Esophagus muscularis mucosa (tissue), 4 donors: ENCODE measurements around the gene SMPD3.

Source experiments
- EP300 ChIP-seq: sonication (generic); formaldehyde crosslinking; IDR thresholded peaks from one replicate; pipeline ENCODE4 v1.6.1; 2017; ENCODE audit warnings: antibody characterized with exemption
- POLR2AphosphoS5 ChIP-seq, 2 donors: sonication (generic); formaldehyde crosslinking; IDR thresholded peaks; one replicate each; pipeline ENCODE4 v1.6.1; 2017; ENCODE audit warnings: antibody characterized with exemption in 2 of 2
- TF ChIP-seq, protein P1 (sequence below), 3 experiments: fragments of 200-600 bp in 2 of 3; fragments of 450-650 bp in 1 of 3; sonication (generic) in 2 of 3; IDR thresholded peaks; one replicate each; pipeline ENCODE4 v1.5.1; 2017 to 2019; ENCODE audit warnings: antibody characterized with exemption in 3 of 3, mild to moderate bottlenecking in 2 of 3, moderate library complexity in 1 of 3

GRCh38 chr16:68400083-68400923 lies 48.0 kb downstream of the SMPD3 start:
- TF ChIP-seq, protein P1, sequence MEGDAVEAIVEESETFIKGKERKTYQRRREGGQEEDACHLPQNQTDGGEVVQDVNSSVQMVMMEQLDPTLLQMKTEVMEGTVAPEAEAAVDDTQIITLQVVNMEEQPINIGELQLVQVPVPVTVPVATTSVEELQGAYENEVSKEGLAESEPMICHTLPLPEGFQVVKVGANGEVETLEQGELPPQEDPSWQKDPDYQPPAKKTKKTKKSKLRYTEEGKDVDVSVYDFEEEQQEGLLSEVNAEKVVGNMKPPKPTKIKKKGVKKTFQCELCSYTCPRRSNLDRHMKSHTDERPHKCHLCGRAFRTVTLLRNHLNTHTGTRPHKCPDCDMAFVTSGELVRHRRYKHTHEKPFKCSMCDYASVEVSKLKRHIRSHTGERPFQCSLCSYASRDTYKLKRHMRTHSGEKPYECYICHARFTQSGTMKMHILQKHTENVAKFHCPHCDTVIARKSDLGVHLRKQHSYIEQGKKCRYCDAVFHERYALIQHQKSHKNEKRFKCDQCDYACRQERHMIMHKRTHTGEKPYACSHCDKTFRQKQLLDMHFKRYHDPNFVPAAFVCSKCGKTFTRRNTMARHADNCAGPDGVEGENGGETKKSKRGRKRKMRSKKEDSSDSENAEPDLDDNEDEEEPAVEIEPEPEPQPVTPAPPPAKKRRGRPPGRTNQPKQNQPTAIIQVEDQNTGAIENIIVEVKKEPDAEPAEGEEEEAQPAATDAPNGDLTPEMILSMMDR (IDR thresholded peaks at IDR 0.05) = no peak
- TF ChIP-seq EP300 = no peak
- no peak for TF ChIP-seq POLR2AphosphoS5 (IDR thresholded peaks at IDR 0.05)
